Heart left ventricle (tissue), 13 donors: ENCODE data around the gene NRAP.

Experiments
- CTCF ChIP-seq, 12 donors: fragments of 200-600 bp; sonication (generic) in 4 of 12; IDR thresholded peaks; one replicate each; pipeline versions ENCODE4 v1.5.0 to v1.8.0; 2018 to 2022; ENCODE audit warnings: antibody characterized with exemption in 12 of 12, mild to moderate bottlenecking in 5 of 12
- POLR2A ChIP-seq, 2 donors: fragments of 450-650 bp; IDR thresholded peaks; one replicate each; pipeline ENCODE4 v1.6.1; 2017; ENCODE audit warnings: antibody characterized with exemption in 2 of 2, mild to moderate bottlenecking in 2 of 2, moderate library complexity in 2 of 2
- donor health status: ischemic (EF 13 %, LVEDD 7.1; RV severe dilation, severe dysfunction).
- donor health status: DM: no; HTN: yes; CAD: no.
- donor health status: DM: no; HTN: no; CAD: no.
- donor health status: ischemic (EF 25% LVEDD 6.9; RV normal size, moderate dysfunction).
- donor health status: ischemic (EF 25% LVEDD 5.7; RV mildly dilated, moderate dysfunction).
- donor health status: ischemic (EF 35%, LVEDD 5.7; RV mildly dilated, moderate dysfunction).
- donor health status: nonischemic (EF 11% LVEDD 7.7; RV severe dilation, severe dysfunction).
- donor health status: DM: yes; HTN: yes; CAD: no.
- donor health status: PGD.
- donor health status: ischemic (EF 29% LVEDD 5.4; RV normal size, mild dysfunction).
- donor health status: nonischemic (EF 23%, LVEDD 6.1; RV moderate dilation, normal function).

- TF ChIP-seq CTCF (IDR thresholded peaks at IDR 0.05) (no peak), POLR2A (IDR thresholded peaks at IDR 0.05) (no peak)
Observed at GRCh38 chr10:113549856-113550255, 114.0 kb downstream of the NRAP start.
